NCI-H2081 treated with DMSO at 0.1 percent for 48 hours (cell line): ENCODE measurements around the gene DNAAF1.
"Not testable (repeated sequence)": the region's sequence is repeated elsewhere in the genome, so short reads cannot be mapped to it uniquely, and the experiment has no call there.

ENCODE experiments used
- DNase-seq: peaks from one replicate; lab custom pipeline; 2025; lab: John Stamatoyannopoulos, UW

The DNAAF1 gene

GRCh38 chr16:84212154-84212553, 67.0 kb downstream of the DNAAF1 start:
- no peak for DNase-seq

GRCh38 chr16:84212631-84213030, 67.5 kb downstream of the DNAAF1 start:
- DNase-seq = no peak

GRCh38 chr16:84214451-84215066, 69.5 kb downstream of the DNAAF1 start:
- no peak for DNase-seq

- no peak for DNase-seq
Measured at GRCh38 chr16:84215531-84215930, 70.4 kb downstream of the DNAAF1 start.

DNA sequence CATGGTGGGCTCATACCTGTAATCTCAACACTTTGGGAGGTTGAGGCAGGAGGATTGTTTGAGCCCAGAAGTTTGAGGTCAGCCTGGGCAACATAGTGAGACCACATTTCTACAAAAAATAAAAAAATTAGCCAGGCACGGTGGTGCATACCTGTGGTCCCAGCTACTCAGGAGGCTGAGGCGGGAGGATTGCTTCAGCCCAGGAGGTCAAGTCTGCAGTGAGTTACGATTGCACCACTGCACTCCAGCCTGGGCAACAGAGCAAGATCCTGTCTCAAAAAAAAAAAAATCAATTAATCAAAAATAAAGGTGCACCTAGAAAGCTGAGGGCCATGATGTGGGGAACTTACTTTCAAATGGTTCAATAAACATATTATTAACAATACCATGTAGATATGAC, 71.0 kb downstream of the DNAAF1 start:
- not testable (repeated sequence) for DNase-seq

GRCh38 chr16:84218176-84218823, 73.2 kb downstream of the DNAAF1 start:
- DNase-seq = no peak

DNA sequence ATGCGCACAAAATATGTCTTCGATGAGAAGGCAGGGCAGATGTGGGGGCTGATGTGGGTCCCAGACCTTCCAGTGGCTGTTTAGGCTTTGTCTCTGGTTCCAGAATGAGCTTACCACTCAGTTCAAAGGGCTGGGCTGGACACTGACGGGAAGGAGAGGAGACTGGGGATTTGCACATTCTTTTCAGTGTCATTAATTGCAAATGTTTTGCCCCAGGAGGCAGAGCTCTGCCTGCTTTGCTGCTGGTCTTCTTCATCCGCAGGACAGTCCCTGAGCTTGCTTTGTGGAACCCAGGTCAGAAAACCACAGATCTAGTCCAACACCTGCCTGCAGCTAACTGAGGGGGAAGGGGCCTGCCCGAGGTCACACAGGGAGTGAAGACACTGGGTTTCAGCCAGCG, 73.8 kb downstream of the DNAAF1 start:
- no peak for DNase-seq

GRCh38 chr16:84220851-84221250, 75.7 kb downstream of the DNAAF1 start:
- no peak for DNase-seq

- no peak for DNase-seq
Measured at GRCh38 chr16:84223456-84223855, 78.3 kb downstream of the DNAAF1 start.

GRCh38 chr16:84224554-84224953, 79.4 kb downstream of the DNAAF1 start:
- DNase-seq = no peak

GRCh38 chr16:84225126-84225525, 80.0 kb downstream of the DNAAF1 start:
- DNase-seq = no peak

GRCh38 chr16:84225571-84225970, 80.5 kb downstream of the DNAAF1 start:
- no peak for DNase-seq

- no peak for DNase-seq
Measured at GRCh38 chr16:84226026-84226425, 80.9 kb downstream of the DNAAF1 start.
